Suppressor macrophage (primary cell): ENCODE data around the gene EPGN.

Source experiments
- DNase-seq, 4 experiments: peaks; one replicate each; pipeline ENCODE4 v3.0.0-alpha.2; 2020 to 2022
- total RNA-seq, 17 experiments: gene quantifications; one replicate each; lab custom pipeline; 2026; ENCODE audit warnings: mixed read lengths in 6 of 17, inconsistent platforms in 3 of 17; lab: John Stamatoyannopoulos, UW

The EPGN gene
- 0 to 1.4 (median 0) reads per million in 17 experiments for total RNA-seq

GRCh38 chr4:74308215-74308614, at the start of gene EPGN:
EPGN (plus strand) TSS chr4:74308470; CDS start chr4:74308534, 64 bp downstream.
- no peak for DNase-seq

- DNase-seq, result peak in 3 of 4 experiments; percentile 17 to 50 (median 27)
These were observed 49.3 kb upstream of the EPGN start for GRCh38 chr4:74258963-74259362.

GRCh38 chr4:74260036-74260435, 48.2 kb upstream of the EPGN start:
- DNase-seq, result peak in 1 of 4 experiments; percentile 13

- peak in 2 of 4 experiments; percentile 10 to 21 for DNase-seq
These were observed 45.7 kb upstream of the EPGN start for GRCh38 chr4:74262522-74262921.

GRCh38 chr4:74263551-74263950, 44.7 kb upstream of the EPGN start:
- DNase-seq, result peak in 3 of 4 experiments; percentile 18 to 58 (median 57)

GRCh38 chr4:74266081-74266480, 42.2 kb upstream of the EPGN start:
- peak in 3 of 4 experiments; percentile 24 to 39 (median 33) for DNase-seq

- DNase-seq, result peak in 3 of 4 experiments; percentile 9 to 68 (median 59)
These were observed 40.2 kb upstream of the EPGN start for GRCh38 chr4:74267998-74268606.

GRCh38 chr4:74268643-74269042, 39.6 kb upstream of the EPGN start:
- DNase-seq, result no peak

- DNase-seq, result no peak
These were observed 29.8 kb upstream of the EPGN start for GRCh38 chr4:74278490-74278889.

GRCh38 chr4:74279716-74280115, 28.6 kb upstream of the EPGN start:
- DNase-seq, result no peak

GRCh38 chr4:74282926-74283325, 25.3 kb upstream of the EPGN start:
- no peak for DNase-seq

- no peak for DNase-seq
These were observed 24.7 kb upstream of the EPGN start for GRCh38 chr4:74283614-74284013.

GRCh38 chr4:74284053-74284452, 24.2 kb upstream of the EPGN start:
- DNase-seq, result no peak

- no peak for DNase-seq
These were observed 21.1 kb upstream of the EPGN start for GRCh38 chr4:74287164-74287563.

- no peak for DNase-seq
These were observed 20.5 kb upstream of the EPGN start for GRCh38 chr4:74287791-74288190.

- DNase-seq, result no peak
These were observed 16.8 kb upstream of the EPGN start for GRCh38 chr4:74291471-74291870.

- DNase-seq, result no peak
These were observed 16.0 kb upstream of the EPGN start for GRCh38 chr4:74292111-74292870.

- DNase-seq, result no peak
These were observed 14.7 kb upstream of the EPGN start for GRCh38 chr4:74293558-74293957.

- DNase-seq, result no peak
These were observed 13.6 kb upstream of the EPGN start for GRCh38 chr4:74294681-74295080.

GRCh38 chr4:74297539-74297938, 10.7 kb upstream of the EPGN start:
- DNase-seq, result no peak

GRCh38 chr4:74304095-74304625, 4.1 kb upstream of the EPGN start:
- no peak for DNase-seq

GRCh38 chr4:74305000-74305399, 3.3 kb upstream of the EPGN start:
- no peak for DNase-seq

- DNase-seq, result no peak
These were observed 1.1 kb upstream of the EPGN start for GRCh38 chr4:74307170-74307569.

GRCh38 chr4:74309223-74309622, 953 bp downstream of the EPGN start:
- DNase-seq, result peak in 2 of 4 experiments; percentile 14 to 20
